BJ (cell line): ENCODE data around the gene TUBA1A. TPM values are rescaled to one million over a fixed set of nuclear protein-coding genes. Genes with fewer than 3 reads are reported as not detected.
"Not testable (repeated sequence)": the region's sequence is repeated elsewhere in the genome, so short reads cannot be mapped to it uniquely, and the experiment has no call there.

Experiments used
- CTCF ChIA-PET: fragments of 350-600 bp; formaldehyde crosslinking; extraction: SDS; loops from one replicate; lab custom pipeline; 2021; ENCODE audit warnings: antibody characterized with exemption, inconsistent platforms; lab: Yijun Ruan, JAX
- POLR2A ChIA-PET: fragments of 300-600 bp; sonication (Branson Sonifier 250); formaldehyde crosslinking; extraction: SDS; loops from one replicate; lab custom pipeline; 2021; ENCODE audit warnings: antibody characterized with exemption; lab: Charles Lee
- DNase-seq: peaks from one replicate; pipeline ENCODE4 v3.0.0-alpha.2; 2011; ENCODE audit warnings: low read depth
- H3K27me3 ChIP-seq: 2 replicates; pipeline ENCODE4 v1.6.0; 2011; ENCODE audit warnings: low read length; ENCODE audit not compliant: control insufficient read depth, insufficient read depth
- H3K36me3 ChIP-seq: 2 replicates; pipeline ENCODE4 v1.5.1; 2011; ENCODE audit warnings: low read length; ENCODE audit not compliant: control insufficient read depth, insufficient read depth
- H3K4me3 ChIP-seq: 2 replicates; pipeline ENCODE4 v1.5.1; 2011; ENCODE audit warnings: low read depth, mild to moderate bottlenecking, control low read depth, low read length
- CTCF ChIP-seq: IDR thresholded peaks from 2 replicates; pipeline ENCODE4 v1.5.1; 2011; ENCODE audit warnings: low read depth, mild to moderate bottlenecking, control low read depth, inconsistent platforms, low read length, moderate library complexity; ENCODE audit not compliant: insufficient read depth
- polyA plus RNA-seq: library from polyadenylated mRNA; depleted of rRNA; stranded (reverse); fragments of >200 nt; gene quantifications from 2 replicates; pipeline ENCODE4 v1.2.3, GENCODE V29; 2011

The TUBA1A gene
- polyA plus RNA-seq, 1 experiment: 820 TPM

GRCh38 chr12:49195736-49196135 lies 6.9 kb upstream of the TUBA1A start:
- Histone ChIP-seq H3K36me3 (no peaks in the 10 kb centered on the region), H3K27me3 (no peaks in the 10 kb centered on the region), H3K4me3 (no peak overlapping the region)
- TF ChIP-seq CTCF: no peak
- ChIA-PET CTCF (interaction anchor here (2.3 kb wide), 1 partner anchor 40 kb away, joined by 8 read pairs; no protein-coding TSS in a partner anchor), POLR2A (no interaction called here)
- no peak for DNase-seq

GRCh38 chr12:49193746-49194145 lies 4.9 kb upstream of the TUBA1A start:
- POLR2A ChIA-PET: not testable (repeated sequence)

GRCh38 chr12:49191498-49191897 lies 2.6 kb upstream of the TUBA1A start:
- POLR2A ChIA-PET, H3K36me3 ChIP-seq, H3K27me3 ChIP-seq, DNase-seq, H3K4me3 ChIP-seq: not testable (repeated sequence)
- CTCF ChIA-PET: interaction anchor here (0.6 to 1.7 kb wide), 2 partner anchors 42 to 58 kb away, joined by 3 read pairs; no protein-coding TSS in a partner anchor

More at GRCh38 chr12:49193746-49194145, 4.9 kb upstream of the TUBA1A start:
- DNase-seq, H3K27me3 ChIP-seq, H3K36me3 ChIP-seq, CTCF ChIA-PET, H3K4me3 ChIP-seq: not testable (repeated sequence)

- TF ChIP-seq CTCF: no peak
- H3K36me3 ChIP-seq: peaks cover 2% of the 10 kb centered on the region; the same call in 1 of the 2 replicates
- H3K27me3 ChIP-seq: no peaks in the 10 kb centered on the region
- ChIA-PET POLR2A (interaction anchor here (0.7 kb wide), 1 partner anchor 32 kb away, joined by 8 read pairs; no protein-coding TSS in a partner anchor), CTCF (interaction anchor here (0.6 kb wide), 1 partner anchor 58 kb away, joined by 3 read pairs; no protein-coding TSS in a partner anchor)
- DNase-seq: no peak
- H3K4me3 ChIP-seq: no peak overlapping the region
Observed at GRCh38 chr12:49190974-49191373, 2.1 kb upstream of the TUBA1A start.

GRCh38 chr12:49189731-49190716 lies 1.1 kb upstream of the TUBA1A start:
- CTCF ChIA-PET: interaction anchor here (0.6 to 2.3 kb wide), 6 partner anchors 33 to 101 kb away, joined by 3 to 6 read pairs (median 4); no protein-coding TSS in a partner anchor
- no peak for DNase-seq
- POLR2A ChIA-PET: interaction anchor here (0.9 to 1.4 kb wide), 2 partner anchors 33 to 59 kb away, joined by 4 to 5 read pairs; partner anchors contain the start of gene TUBA1B
- no peak for TF ChIP-seq CTCF
- Histone ChIP-seq H3K36me3 (peaks cover 3% of the 10 kb centered on the region; the same call in 1 of the 2 replicates), H3K4me3 (peak overlapping the region; percentile 97), H3K27me3 (no peaks in the 10 kb centered on the region)
